HUES64 (cell line): ENCODE data around the gene SRC.

Experiments
- H3K27ac ChIP-seq: 2 replicates; pipeline ENCODE4 v1.7.0; 2013; ENCODE audit warnings: low read depth, low read length, inconsistent platforms
- H3K27me3 ChIP-seq: 2 replicates; pipeline ENCODE4 v1.6.1; 2013; ENCODE audit warnings: mild to moderate bottlenecking, low read length; ENCODE audit not compliant: insufficient read depth
- H3K36me3 ChIP-seq: 2 replicates; pipeline ENCODE4 v1.6.1; 2013; ENCODE audit warnings: mild to moderate bottlenecking, low read length; ENCODE audit not compliant: insufficient read depth
- H3K4me1 ChIP-seq: 2 replicates; pipeline ENCODE4 v1.6.1; 2013; ENCODE audit warnings: mild to moderate bottlenecking, low read length, moderate library complexity; ENCODE audit not compliant: insufficient read depth
- H3K4me3 ChIP-seq: 2 replicates; pipeline ENCODE4 v1.5.1; 2013; ENCODE audit warnings: mild to moderate bottlenecking, low read length, moderate library complexity
- H3K9ac ChIP-seq: 2 replicates; pipeline ENCODE4 v1.6.1; 2013; ENCODE audit warnings: mild to moderate bottlenecking, low read depth, low read length
- H3K9me3 ChIP-seq: 2 replicates; pipeline ENCODE4 v1.6.1; 2013; ENCODE audit warnings: low read depth, low read length; ENCODE audit not compliant: insufficient read depth
- WGBS: fragments of 150-250, 120-280 bp; methylation state at CpG from one replicate; pipeline ENCODE4 v1.1.7; 2013; ENCODE audit warnings: missing lambda C conversion rate; 5-methylcytosine and 5-hydroxymethylcytosine counted together

SRC gene

DNA sequence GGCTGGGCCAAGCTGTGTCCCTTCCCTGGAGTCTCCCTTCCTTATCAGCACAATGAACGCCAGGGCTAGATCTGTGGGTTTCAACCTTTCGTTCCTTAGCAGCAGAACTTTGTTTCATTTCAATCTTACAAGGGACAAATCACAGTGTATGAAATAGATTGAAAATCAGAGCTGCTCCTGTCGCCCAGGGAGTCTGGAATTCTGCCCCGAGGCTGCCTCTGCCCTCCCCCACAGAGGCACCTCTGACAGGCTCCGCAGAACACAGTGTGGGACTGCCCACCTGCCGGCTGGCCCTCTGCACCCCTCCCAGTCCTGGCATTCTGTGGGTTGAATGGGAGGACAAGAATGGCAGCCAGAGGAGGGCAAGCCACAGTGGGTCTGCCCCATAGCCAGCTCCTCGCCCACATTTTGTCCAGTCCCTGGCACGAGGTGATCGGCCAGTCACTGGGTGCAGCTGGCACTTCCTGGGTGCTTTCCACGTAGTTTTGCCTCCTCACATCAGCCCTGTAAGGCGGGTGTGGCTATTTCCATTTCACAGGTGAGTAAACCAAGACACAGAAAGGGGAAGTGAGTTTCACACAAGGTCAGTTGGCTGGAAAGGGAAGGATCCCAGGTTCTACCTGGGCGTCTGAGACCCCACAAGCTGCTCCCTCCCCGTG is 30.4 kb upstream of the SRC start:
- peaks cover 15% of the 10 kb centered on the region for H3K36me3 ChIP-seq

GRCh38 chr20:37316116-37316774 is 29.7 kb upstream of the SRC start:
- no peaks in the 10 kb centered on the region for H3K27me3 ChIP-seq
- WGBS, result 86% methylated on average over 15 of the region's 15 CpGs

More for the DNA sequence above, 30.4 kb upstream of the SRC start:
- no peak overlapping the region for H3K9ac ChIP-seq
- H3K4me1 ChIP-seq, result peaks cover 30% of the 10 kb centered on the region
- no peaks in the 10 kb centered on the region for H3K9me3 ChIP-seq
- no peaks in the 10 kb centered on the region for H3K27me3 ChIP-seq
- 80% methylated on average over 13 of the region's 13 CpGs for WGBS
- no peak overlapping the region for H3K4me3 ChIP-seq
- peak overlapping the region; percentile 16; the same call in 1 of the 2 replicates for H3K27ac ChIP-seq

GRCh38 chr20:37316775-37317170 is 29.2 kb upstream of the SRC start:
- Histone ChIP-seq H3K4me3 (no peak overlapping the region), H3K4me1 (peaks cover 30% of the 10 kb centered on the region), H3K27ac (no peak overlapping the region), H3K9me3 (no peaks in the 10 kb centered on the region), H3K36me3 (peaks cover 15% of the 10 kb centered on the region), H3K9ac (no peak overlapping the region), H3K27me3 (no peaks in the 10 kb centered on the region)
- WGBS, result 89% methylated on average over 5 of the region's 5 CpGs

More at GRCh38 chr20:37316116-37316774, 29.7 kb upstream of the SRC start:
- H3K9me3 ChIP-seq, result no peaks in the 10 kb centered on the region
- no peak overlapping the region for H3K4me3 ChIP-seq
- no peak overlapping the region for H3K9ac ChIP-seq
- peaks cover 30% of the 10 kb centered on the region for H3K4me1 ChIP-seq
- no peak overlapping the region for H3K27ac ChIP-seq
- H3K36me3 ChIP-seq, result peaks cover 15% of the 10 kb centered on the region

GRCh38 chr20:37317316-37317715 is 28.6 kb upstream of the SRC start:
- Histone ChIP-seq H3K9me3 (no peaks in the 10 kb centered on the region), H3K27me3 (no peaks in the 10 kb centered on the region), H3K27ac (no peak overlapping the region), H3K4me3 (no peak overlapping the region), H3K4me1 (peaks cover 30% of the 10 kb centered on the region), H3K9ac (no peak overlapping the region), H3K36me3 (peaks cover 15% of the 10 kb centered on the region)
- 94% methylated on average over 6 of the region's 6 CpGs for WGBS

- Histone ChIP-seq H3K9me3 (no peaks in the 10 kb centered on the region), H3K4me1 (peaks cover 30% of the 10 kb centered on the region), H3K27ac (peak overlapping the region; percentile 74; the same call in 1 of the 2 replicates), H3K9ac (no peak overlapping the region), H3K36me3 (peaks cover 15% of the 10 kb centered on the region), H3K4me3 (no peak overlapping the region), H3K27me3 (no peaks in the 10 kb centered on the region)
- 91% methylated on average over 9 of the region's 9 CpGs for WGBS
Observed at GRCh38 chr20:37317994-37318640, 27.8 kb upstream of the SRC start.

DNA sequence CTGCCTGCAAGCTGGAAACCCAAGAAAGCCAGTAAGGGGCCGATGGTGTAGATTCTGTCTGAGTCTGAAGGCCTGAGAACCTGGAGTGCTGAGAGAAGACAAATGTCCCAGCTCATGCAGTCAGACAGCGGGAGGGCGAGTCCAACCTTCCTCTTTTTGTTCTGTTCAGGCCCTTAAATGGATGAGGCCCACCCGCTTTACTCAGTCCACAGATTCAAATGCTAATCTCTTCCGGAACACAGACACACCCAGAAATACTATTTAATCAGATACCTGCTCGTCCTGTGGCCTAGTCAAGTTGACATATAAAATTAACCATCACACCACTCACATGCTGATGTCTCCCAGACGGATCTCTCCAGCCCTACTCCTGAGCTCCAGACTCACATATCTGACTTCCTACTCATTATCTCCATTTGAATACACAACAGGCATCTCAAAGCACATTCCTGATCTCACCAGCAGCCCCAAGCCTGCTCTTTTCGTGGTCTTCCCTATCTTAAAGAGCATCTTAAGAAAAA is 26.7 kb upstream of the SRC start:
- peak overlapping the region; percentile 74; the same call in 1 of the 2 replicates for H3K27ac ChIP-seq
- no peak overlapping the region for H3K9ac ChIP-seq
- peaks cover 30% of the 10 kb centered on the region for H3K4me1 ChIP-seq
- no peaks in the 10 kb centered on the region for H3K9me3 ChIP-seq
- no peaks in the 10 kb centered on the region for H3K27me3 ChIP-seq
- H3K36me3 ChIP-seq, result peaks cover 15% of the 10 kb centered on the region
- no peak overlapping the region for H3K4me3 ChIP-seq
- WGBS, result 31% methylated on average over 8 of the region's 8 CpGs

DNA sequence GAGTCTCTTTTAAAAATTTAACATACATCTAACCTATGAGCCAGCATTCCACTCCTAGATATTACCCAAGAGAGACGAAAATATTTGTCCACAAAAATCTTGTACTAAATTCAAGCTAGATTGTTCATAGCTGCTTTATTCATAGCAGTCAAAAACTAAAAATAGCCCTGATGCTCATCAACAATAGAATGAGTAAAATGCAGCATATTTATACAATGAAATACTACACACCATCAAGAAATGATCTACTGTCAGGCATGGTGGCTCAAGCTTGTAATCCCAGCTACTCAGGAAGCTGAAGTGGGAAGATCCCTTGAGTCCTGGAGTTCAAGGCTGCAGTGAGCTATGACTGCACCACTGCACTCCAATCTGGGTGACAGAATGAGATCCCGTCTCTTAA is 22.0 kb upstream of the SRC start:
- H3K9ac ChIP-seq, result no peak overlapping the region
- H3K4me1 ChIP-seq, result peaks cover 9% of the 10 kb centered on the region

GRCh38 chr20:37325206-37325605 is 20.7 kb upstream of the SRC start:
- H3K9me3 ChIP-seq, result no peaks in the 10 kb centered on the region
- H3K36me3 ChIP-seq, result no peaks in the 10 kb centered on the region
- no peak overlapping the region for H3K27ac ChIP-seq
- 96% methylated on average over 6 of the region's 7 CpGs for WGBS
- no peaks in the 10 kb centered on the region for H3K4me1 ChIP-seq
- H3K4me3 ChIP-seq, result no peak overlapping the region
- H3K27me3 ChIP-seq, result no peaks in the 10 kb centered on the region
- H3K9ac ChIP-seq, result no peak overlapping the region

More for the DNA sequence above, 22.0 kb upstream of the SRC start:
- Histone ChIP-seq H3K4me3 (no peak overlapping the region), H3K27ac (no peak overlapping the region), H3K27me3 (no peaks in the 10 kb centered on the region), H3K9me3 (no peaks in the 10 kb centered on the region), H3K36me3 (no peaks in the 10 kb centered on the region)
- WGBS, result 89% methylated on average over 1 of the region's 2 CpGs

DNA sequence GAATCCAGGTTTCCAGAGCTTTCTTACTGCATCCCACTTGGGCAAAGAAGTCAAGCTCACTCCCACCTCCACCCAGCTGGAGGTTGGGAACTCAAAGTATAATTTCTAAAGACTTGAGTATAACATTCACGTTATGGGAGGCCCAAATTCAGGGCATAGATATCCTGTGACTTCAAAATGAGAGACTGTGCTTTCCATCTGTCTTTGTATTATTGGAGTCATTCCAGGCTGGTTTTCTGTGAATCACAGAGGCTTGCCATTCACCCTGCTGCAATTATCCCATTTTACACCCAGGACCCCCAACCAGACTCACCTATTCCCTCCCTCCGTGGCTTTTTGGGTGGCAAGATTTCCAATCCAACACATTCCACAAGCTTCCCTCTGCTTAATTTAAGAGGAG is 19.3 kb upstream of the SRC start:
- Histone ChIP-seq H3K36me3 (no peaks in the 10 kb centered on the region), H3K27ac (no peak overlapping the region), H3K9me3 (no peaks in the 10 kb centered on the region), H3K4me3 (no peak overlapping the region), H3K9ac (no peak overlapping the region), H3K4me1 (no peaks in the 10 kb centered on the region), H3K27me3 (no peaks in the 10 kb centered on the region)
- WGBS, result 90% methylated on average over 2 of the region's 2 CpGs

GRCh38 chr20:37327748-37328147 is 18.2 kb upstream of the SRC start:
- Histone ChIP-seq H3K4me1 (no peaks in the 10 kb centered on the region), H3K27me3 (no peaks in the 10 kb centered on the region), H3K9ac (no peak overlapping the region), H3K36me3 (no peaks in the 10 kb centered on the region), H3K4me3 (no peak overlapping the region), H3K9me3 (no peaks in the 10 kb centered on the region), H3K27ac (no peak overlapping the region)
- 94% methylated on average over 13 of the region's 13 CpGs for WGBS
